Activated naive CD8-positive, alpha-beta T cell treated with anti-CD3 and anti-CD28 coated beads for 36 hours (primary cell): Measurements from ENCODE around the gene PXYLP1. TPM values are rescaled to one million over a fixed set of nuclear protein-coding genes. Genes with fewer than 3 reads are reported as not detected.

Source experiments
- DNase-seq: peaks from one replicate; pipeline ENCODE4 v3.0.0; 2021
- H3K27ac Mint-ChIP-seq: one replicate; pipeline ENCODE4 v1.8.0; 2022; ENCODE audit warnings: mild to moderate bottlenecking, moderate library complexity, mixed read lengths
- H3K27me3 Mint-ChIP-seq: one replicate; pipeline ENCODE4 v1.8.0; 2022; ENCODE audit warnings: mild to moderate bottlenecking, mixed read lengths
- H3K36me3 Mint-ChIP-seq: one replicate; pipeline ENCODE4 v1.8.0; 2021; ENCODE audit warnings: mild to moderate bottlenecking, mixed read lengths
- H3K4me1 Mint-ChIP-seq: one replicate; pipeline ENCODE4 v1.8.0; 2021; ENCODE audit warnings: mixed read lengths
- H3K4me3 Mint-ChIP-seq: one replicate; pipeline ENCODE4 v1.8.0; 2022; ENCODE audit warnings: mild to moderate bottlenecking, moderate library complexity, mixed read lengths
- H3K9me3 Mint-ChIP-seq: one replicate; pipeline ENCODE4 v1.8.0; 2022; ENCODE audit warnings: mixed read lengths
- total RNA-seq, 2 experiments: library from RNA; stranded (reverse); gene quantifications; one replicate each; pipeline ENCODE4 v1.2.3, GENCODE V29; 2021

The PXYLP1 gene
- total RNA-seq, 2 experiments from 2014 or later: 9.9 to 10.5 TPM

- H3K27me3 Mint-ChIP-seq: no peaks in the 10 kb centered on the region
- H3K27ac Mint-ChIP-seq: peak overlapping the region; percentile 94
- H3K36me3 Mint-ChIP-seq: peaks cover 5% of the 10 kb centered on the region
These were observed 37.2 kb downstream of the PXYLP1 start for GRCh38 chr3:141268791-141269190.

GRCh38 chr3:141269961-141270360 lies 38.3 kb downstream of the PXYLP1 start:
- no peak overlapping the region for H3K4me3 Mint-ChIP-seq
- peaks cover 5% of the 10 kb centered on the region for H3K36me3 Mint-ChIP-seq
- H3K27ac Mint-ChIP-seq: no peak overlapping the region
- H3K9me3 Mint-ChIP-seq: no peaks in the 10 kb centered on the region
- no peaks in the 10 kb centered on the region for H3K27me3 Mint-ChIP-seq
- H3K4me1 Mint-ChIP-seq: peaks cover 47% of the 10 kb centered on the region
- no peak for DNase-seq

More at GRCh38 chr3:141268791-141269190, 37.2 kb downstream of the PXYLP1 start:
- no peak for DNase-seq
- Mint-ChIP-seq H3K4me1 (peaks cover 38% of the 10 kb centered on the region), H3K9me3 (no peaks in the 10 kb centered on the region), H3K4me3 (no peak overlapping the region)

DNA sequence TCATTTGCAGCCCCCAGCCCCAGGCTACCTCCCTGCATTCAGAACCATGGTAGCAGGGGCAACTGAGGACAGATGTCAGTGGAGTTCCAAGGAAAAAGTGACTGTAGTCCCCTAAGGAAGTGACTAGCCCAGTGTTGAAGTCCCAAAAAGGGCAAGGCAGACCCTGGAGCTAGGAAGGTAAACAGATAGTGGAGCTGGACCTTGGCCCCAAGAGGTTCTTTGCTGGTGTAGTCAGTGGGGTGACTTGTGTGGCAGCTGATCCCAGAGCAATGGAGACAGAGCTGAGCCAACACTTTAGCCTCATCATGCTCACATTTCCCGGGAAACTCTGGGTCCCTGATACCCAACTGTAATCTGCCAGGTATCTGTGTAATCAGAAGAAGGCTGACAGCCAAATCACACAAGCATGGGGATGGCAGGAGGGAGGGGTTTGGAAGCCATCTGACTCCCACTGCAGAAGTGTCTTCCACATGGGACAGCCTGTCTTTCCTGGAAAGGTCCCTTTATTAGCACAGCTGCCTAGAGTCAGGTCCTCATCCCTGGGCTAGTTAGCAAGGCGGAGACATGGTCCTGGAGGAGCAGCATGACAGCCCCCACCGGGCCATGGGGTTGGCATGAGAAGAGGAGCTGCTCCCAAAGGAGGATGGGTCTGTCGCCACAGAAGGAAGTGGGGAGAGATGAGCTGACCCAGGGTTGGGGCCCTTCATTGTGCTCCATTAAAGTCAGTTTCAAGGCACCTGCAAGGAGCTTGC lies 39.8 kb downstream of the PXYLP1 start:
- H3K4me1 Mint-ChIP-seq: peaks cover 43% of the 10 kb centered on the region
- no peak overlapping the region for H3K27ac Mint-ChIP-seq
- DNase-seq: no peak
- no peaks in the 10 kb centered on the region for H3K27me3 Mint-ChIP-seq
- H3K4me3 Mint-ChIP-seq: no peak overlapping the region
- no peaks in the 10 kb centered on the region for H3K36me3 Mint-ChIP-seq
- no peaks in the 10 kb centered on the region for H3K9me3 Mint-ChIP-seq

DNA sequence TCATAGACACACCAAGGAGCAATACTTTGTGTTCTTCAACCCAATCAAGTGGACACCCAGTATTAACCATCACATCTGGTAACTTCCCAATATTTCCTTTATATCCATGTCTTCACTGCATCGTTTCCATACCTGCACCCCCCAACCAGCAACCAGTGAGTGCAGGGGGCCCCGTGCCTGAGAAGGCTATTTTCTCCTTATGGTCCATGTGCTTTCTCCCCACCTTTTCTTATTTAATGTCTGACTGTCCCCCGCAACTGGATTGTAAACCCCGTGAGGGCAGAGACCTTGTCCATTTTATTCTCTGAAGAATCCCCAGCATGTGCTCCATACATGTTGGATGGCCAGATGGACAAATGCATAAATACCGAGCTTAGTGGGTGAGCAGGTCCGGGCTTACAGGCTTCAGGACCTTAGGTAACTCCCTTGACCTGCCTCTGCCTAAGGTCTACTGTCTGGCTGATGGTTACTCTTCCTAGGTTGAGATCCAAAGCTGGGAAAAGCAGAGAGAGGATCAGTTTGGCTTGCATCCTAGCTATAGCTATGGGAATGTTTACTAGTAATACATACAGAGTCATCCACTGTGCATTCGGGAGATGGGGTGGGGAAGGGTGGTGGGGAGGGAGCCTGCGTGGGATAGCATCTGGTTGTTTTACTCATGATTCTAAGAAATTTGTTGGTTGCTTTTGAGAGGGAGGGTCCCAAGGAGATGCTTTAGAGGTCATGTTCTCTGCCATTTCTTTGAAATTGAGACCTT lies 41.5 kb downstream of the PXYLP1 start:
- Mint-ChIP-seq H3K36me3 (no peaks in the 10 kb centered on the region), H3K9me3 (no peaks in the 10 kb centered on the region), H3K27ac (no peak overlapping the region), H3K27me3 (no peaks in the 10 kb centered on the region), H3K4me1 (peaks cover 31% of the 10 kb centered on the region), H3K4me3 (no peak overlapping the region)
- no peak for DNase-seq

- Mint-ChIP-seq H3K36me3 (peaks cover under 1% of the 10 kb centered on the region), H3K27ac (no peak overlapping the region), H3K4me3 (no peak overlapping the region), H3K9me3 (no peaks in the 10 kb centered on the region), H3K4me1 (peaks cover 28% of the 10 kb centered on the region), H3K27me3 (no peaks in the 10 kb centered on the region)
- DNase-seq: no peak
These were observed 42.2 kb downstream of the PXYLP1 start for GRCh38 chr3:141273700-141274410.

DNA sequence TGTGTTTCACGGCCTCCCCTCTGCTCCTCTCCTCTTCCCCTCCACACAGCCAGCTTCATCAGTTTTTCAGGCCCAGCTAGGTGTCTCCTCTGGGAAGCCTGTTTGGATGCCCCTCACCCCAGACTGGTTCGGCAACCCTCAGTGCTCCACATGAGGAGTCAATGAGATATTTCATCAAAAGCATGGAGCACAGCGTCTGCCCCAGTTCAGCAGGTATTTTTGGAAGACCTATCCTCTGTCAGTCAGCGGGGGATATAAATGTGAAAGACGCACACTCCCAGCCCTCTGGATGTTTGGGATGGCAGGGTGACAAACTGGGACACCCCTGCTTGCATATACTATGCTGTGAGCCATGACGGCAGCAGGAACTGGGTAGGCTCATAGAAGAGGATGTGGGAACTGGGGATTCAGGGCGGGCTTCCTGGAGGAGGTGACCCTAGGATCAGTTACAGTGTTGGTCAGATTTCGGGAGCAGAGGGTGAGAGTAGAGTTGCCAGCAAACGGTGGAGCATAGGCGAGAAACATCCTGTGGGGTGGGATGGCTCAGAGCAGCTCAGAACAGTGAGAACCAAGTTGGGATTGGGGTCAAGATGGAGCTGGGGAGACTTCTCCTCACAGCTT lies 42.9 kb downstream of the PXYLP1 start:
- Mint-ChIP-seq H3K27me3 (no peaks in the 10 kb centered on the region), H3K4me1 (peaks cover 31% of the 10 kb centered on the region), H3K27ac (peak overlapping the region; percentile 35), H3K36me3 (peaks cover 3% of the 10 kb centered on the region), H3K9me3 (no peaks in the 10 kb centered on the region), H3K4me3 (no peak overlapping the region)
- DNase-seq: no peak

DNA sequence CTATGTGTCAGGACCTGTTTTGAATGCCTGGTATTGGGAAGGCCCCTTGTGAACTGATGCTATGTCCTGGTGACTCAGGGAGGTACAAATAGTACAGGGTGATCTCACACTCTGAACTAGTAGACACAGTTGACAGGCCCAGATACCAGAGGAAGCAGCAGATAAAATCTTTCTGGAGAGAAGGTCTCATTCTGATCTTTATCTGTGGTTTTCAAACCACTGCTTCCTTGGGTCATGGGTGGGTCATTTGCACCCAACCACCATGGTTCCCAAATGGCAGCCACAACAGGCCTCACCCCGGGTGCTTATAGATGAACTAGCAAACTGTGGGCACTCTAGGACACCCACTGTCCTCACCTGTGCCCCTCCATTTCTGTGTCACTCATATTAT lies 43.4 kb downstream of the PXYLP1 start:
- peaks cover 31% of the 10 kb centered on the region for H3K4me1 Mint-ChIP-seq
- no peak overlapping the region for H3K4me3 Mint-ChIP-seq
- no peaks in the 10 kb centered on the region for H3K27me3 Mint-ChIP-seq
- peaks cover 3% of the 10 kb centered on the region for H3K36me3 Mint-ChIP-seq
- no peak overlapping the region for H3K27ac Mint-ChIP-seq
- DNase-seq: no peak
- H3K9me3 Mint-ChIP-seq: no peaks in the 10 kb centered on the region

- Mint-ChIP-seq H3K4me1 (peaks cover 29% of the 10 kb centered on the region), H3K36me3 (peaks cover 3% of the 10 kb centered on the region), H3K9me3 (no peaks in the 10 kb centered on the region), H3K27ac (no peak overlapping the region), H3K4me3 (no peak overlapping the region), H3K27me3 (no peaks in the 10 kb centered on the region)
- DNase-seq: no peak
These were observed 43.9 kb downstream of the PXYLP1 start for GRCh38 chr3:141275511-141275910.

DNA sequence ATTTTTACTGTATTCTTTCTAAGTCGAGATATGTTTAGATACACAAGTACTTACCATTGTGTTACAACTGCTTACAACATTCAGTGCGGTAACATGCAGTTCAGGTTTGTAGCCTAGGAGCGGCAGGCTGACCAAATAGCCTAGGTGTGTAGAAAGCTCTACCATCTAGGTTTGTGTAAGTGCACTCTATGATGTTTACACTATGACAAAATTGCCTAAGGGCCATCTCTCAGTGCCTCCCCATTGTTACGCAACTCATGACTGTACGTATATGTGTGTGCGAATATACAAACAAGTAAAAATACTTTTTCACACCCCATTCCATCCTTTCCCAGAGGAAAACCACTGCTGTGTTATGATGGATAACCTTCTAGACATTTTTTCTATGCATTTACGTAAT lies 44.3 kb downstream of the PXYLP1 start:
- H3K36me3 Mint-ChIP-seq: peaks cover 3% of the 10 kb centered on the region
- no peak overlapping the region for H3K27ac Mint-ChIP-seq
- H3K27me3 Mint-ChIP-seq: no peaks in the 10 kb centered on the region
- no peak overlapping the region for H3K4me3 Mint-ChIP-seq
- no peaks in the 10 kb centered on the region for H3K9me3 Mint-ChIP-seq
- peaks cover 29% of the 10 kb centered on the region for H3K4me1 Mint-ChIP-seq
- DNase-seq: no peak

DNA sequence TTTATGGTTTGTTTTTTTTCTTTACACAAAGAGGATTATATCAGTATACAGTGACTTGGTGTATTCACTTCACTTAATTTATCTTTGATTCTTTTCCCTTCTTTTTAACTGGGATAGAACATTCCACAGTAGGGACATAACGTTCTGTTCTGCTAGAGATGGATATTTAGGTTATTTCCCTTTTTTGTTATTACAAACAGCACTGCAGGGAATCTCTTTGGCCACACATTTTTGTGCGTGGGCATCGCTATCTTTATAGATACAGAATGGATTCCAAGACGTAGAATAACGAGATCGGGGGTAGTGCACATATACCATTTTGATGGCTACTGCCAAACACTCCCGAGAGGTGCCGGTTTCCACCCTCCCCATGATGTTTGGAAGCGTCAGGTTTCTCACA lies 44.8 kb downstream of the PXYLP1 start:
- no peaks in the 10 kb centered on the region for H3K27me3 Mint-ChIP-seq
- H3K27ac Mint-ChIP-seq: no peak overlapping the region
- H3K9me3 Mint-ChIP-seq: no peaks in the 10 kb centered on the region
- no peak for DNase-seq
- peaks cover 29% of the 10 kb centered on the region for H3K4me1 Mint-ChIP-seq
- H3K36me3 Mint-ChIP-seq: peaks cover 3% of the 10 kb centered on the region
- no peak overlapping the region for H3K4me3 Mint-ChIP-seq

- H3K27me3 Mint-ChIP-seq: no peaks in the 10 kb centered on the region
- no peaks in the 10 kb centered on the region for H3K9me3 Mint-ChIP-seq
- H3K27ac Mint-ChIP-seq: no peak overlapping the region
- H3K36me3 Mint-ChIP-seq: peaks cover 3% of the 10 kb centered on the region
- H3K4me1 Mint-ChIP-seq: peaks cover 29% of the 10 kb centered on the region
- H3K4me3 Mint-ChIP-seq: no peak overlapping the region
- DNase-seq: no peak
These were observed 45.8 kb downstream of the PXYLP1 start for GRCh38 chr3:141277451-141277850.

- peaks cover 3% of the 10 kb centered on the region for H3K36me3 Mint-ChIP-seq
- no peaks in the 10 kb centered on the region for H3K9me3 Mint-ChIP-seq
- no peak overlapping the region for H3K27ac Mint-ChIP-seq
- H3K4me3 Mint-ChIP-seq: no peak overlapping the region
- no peaks in the 10 kb centered on the region for H3K27me3 Mint-ChIP-seq
- DNase-seq: no peak
- H3K4me1 Mint-ChIP-seq: peaks cover 24% of the 10 kb centered on the region
These were observed 46.8 kb downstream of the PXYLP1 start for GRCh38 chr3:141278196-141279076.

GRCh38 chr3:141279077-141279967 lies 47.7 kb downstream of the PXYLP1 start:
- Mint-ChIP-seq H3K36me3 (peaks cover 3% of the 10 kb centered on the region), H3K27me3 (no peaks in the 10 kb centered on the region), H3K27ac (no peak overlapping the region), H3K4me3 (no peak overlapping the region), H3K9me3 (no peaks in the 10 kb centered on the region), H3K4me1 (peaks cover 18% of the 10 kb centered on the region)
- no peak for DNase-seq
